PC-9 (cell line): Measurements from ENCODE around the gene RNF11. TPM values are rescaled to one million over a fixed set of nuclear protein-coding genes. Genes with fewer than 3 reads are reported as not detected.

Experiments used
- BruUV-seq: library from RNA; stranded (reverse); fragments of 400-500 nt; replicated peaks from 2 replicates; lab custom pipeline; 2021; lab: Mats Ljungman, UMichigan
- CTCF ChIA-PET: fragments of 300-600 bp; sonication (Branson Sonifier 250); formaldehyde crosslinking; loops from one replicate; lab custom pipeline; 2022; ENCODE audit warnings: antibody characterized with exemption; lab: Charles Lee
- POLR2A ChIA-PET: fragments of 300-600 bp; sonication (Branson Sonifier 250); formaldehyde crosslinking; loops from one replicate; lab custom pipeline; 2022; ENCODE audit warnings: antibody characterized with exemption; ENCODE audit not compliant: unreplicated experiment; lab: Charles Lee
- DNase-seq, 2 experiments: peaks; one replicate each; pipeline versions ENCODE4 v3.0.0 to v3.0.0-alpha.2; 2015 to 2022; ENCODE audit warnings: mixed read lengths in 1 of 2
- H2AFZ ChIP-seq: fragments of 200-600 bp; sonication (generic); 2 replicates; pipeline ENCODE4 v1.8.1; 2017; ENCODE audit warnings: antibody characterized with exemption
- H3F3A ChIP-seq: fragments of 200-600 bp; sonication (generic); 2 replicates; pipeline ENCODE4 v1.8.1; 2017; ENCODE audit warnings: antibody characterized with exemption, mild to moderate bottlenecking, low read depth; ENCODE audit not compliant: insufficient read depth
- H3K27ac ChIP-seq: fragments of 200-600 bp; sonication (generic); 2 replicates; pipeline ENCODE4 v1.6.1; 2016; ENCODE audit warnings: mixed run types
- H3K27me3 ChIP-seq: fragments of 200-600 bp; sonication (generic); 2 replicates; pipeline ENCODE4 v1.6.1; 2016; ENCODE audit warnings: low read depth, mixed run types; ENCODE audit not compliant: insufficient read depth
- H3K36me3 ChIP-seq: fragments of 200-600 bp; sonication (generic); 2 replicates; pipeline ENCODE4 v1.6.1; 2016; ENCODE audit warnings: low read depth, mixed run types
- H3K4me1 ChIP-seq: fragments of 200-600 bp; sonication (generic); replicated peaks from 2 replicates; pipeline ENCODE4 v1.6.1; 2016; ENCODE audit warnings: mixed run types; ENCODE audit not compliant: insufficient read depth
- H3K4me2 ChIP-seq: fragments of 200-600 bp; sonication (generic); 2 replicates; pipeline ENCODE4 v1.6.1; 2017; ENCODE audit warnings: mixed run types
- H3K4me3 ChIP-seq: fragments of 200-600 bp; sonication (generic); 2 replicates; pipeline ENCODE4 v1.6.1; 2016; ENCODE audit warnings: mixed run types
- H3K79me2 ChIP-seq: fragments of 200-600 bp; sonication (generic); 2 replicates; pipeline ENCODE4 v1.6.1; 2017; ENCODE audit warnings: low read depth, mixed run types
- H3K9me2 ChIP-seq: fragments of 200-600 bp; sonication (generic); 2 replicates; pipeline ENCODE4 v1.8.1; 2017; ENCODE audit warnings: mild to moderate bottlenecking; ENCODE audit not compliant: insufficient read depth
- H3K9me3 ChIP-seq: fragments of 200-600 bp; sonication (generic); 2 replicates; pipeline ENCODE4 v1.8.1; 2016; ENCODE audit warnings: low read depth; ENCODE audit not compliant: insufficient read depth
- H4K20me1 ChIP-seq: fragments of 200-600 bp; sonication (generic); 2 replicates; pipeline ENCODE4 v1.8.1; 2017; ENCODE audit not compliant: insufficient read depth
- EZH2 ChIP-seq: fragments of 200-600 bp; sonication (generic); IDR thresholded peaks from 2 replicates; pipeline ENCODE4 v1.8.0; 2017; ENCODE audit warnings: antibody characterized with exemption, low read depth
- intact Hi-C: fragments of 100-400 bp; cut with micrococcal nuclease; formaldehyde crosslinking; loops from one replicate; pipeline ENCODE4 v1.10.0; 2022; ENCODE audit not compliant: unreplicated experiment
- total RNA-seq: library from RNA; stranded (reverse); gene quantifications from 2 replicates; pipeline ENCODE4 v1.2.3, GENCODE V29; 2021
- TF ChIP-seq, protein P1 (sequence below): fragments of 200-600 bp; sonication (generic); conservative IDR thresholded peaks from 2 replicates; pipeline ENCODE4 v1.6.1; 2017; ENCODE audit warnings: mixed run types, antibody characterized with exemption, mild to moderate bottlenecking, moderate library complexity

RNF11 gene
- total RNA-seq, 1 experiment from 2014 or later: 73.2 TPM

DNA sequence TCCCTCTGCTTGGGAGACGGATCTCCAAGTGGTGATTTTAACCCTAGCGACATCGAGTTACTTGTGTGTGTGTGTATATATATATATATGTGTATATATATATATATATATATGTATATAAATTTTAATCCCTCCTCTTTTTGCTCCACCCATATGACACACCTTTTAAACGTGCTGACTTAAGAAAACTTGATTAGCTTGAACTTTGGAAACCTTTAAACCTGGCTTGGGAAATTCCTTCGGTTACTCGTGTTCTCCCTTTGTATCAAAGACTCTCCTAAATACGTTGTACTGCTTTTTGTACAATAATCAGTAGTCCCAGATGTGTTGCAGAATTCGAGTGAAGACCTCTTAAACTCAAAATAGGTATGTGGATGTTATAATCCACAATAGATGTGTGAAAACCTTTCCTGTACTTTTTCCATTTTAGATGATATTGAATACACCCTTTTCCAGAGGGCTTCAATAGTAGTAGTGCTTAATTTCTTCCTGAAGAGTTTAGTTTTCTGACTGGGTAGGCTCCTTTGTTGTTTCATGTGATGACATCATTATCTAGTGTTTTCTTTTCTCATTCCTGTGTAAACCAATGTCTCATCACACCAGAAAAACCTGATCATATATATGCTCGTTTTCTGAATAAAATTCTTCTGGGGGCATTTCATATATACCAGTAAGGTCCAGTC, 1.4 kb downstream of the RNF11 start:
- ChIA-PET CTCF (interaction anchor here (1.0 kb wide), 1 partner anchor 265 kb away, joined by 3 read pairs; no protein-coding TSS in a partner anchor), POLR2A (interaction anchor here (0.5 to 0.6 kb wide), 2 partner anchors 13 to 645 kb away, joined by 3 to 11 read pairs; no protein-coding TSS in a partner anchor)
- no peaks in the 10 kb centered on the region for H3K9me2 ChIP-seq
- no peaks in the 10 kb centered on the region for H3K27me3 ChIP-seq
- peaks cover 50% of the 10 kb centered on the region for H3K4me1 ChIP-seq
- peak overlapping the region; percentile 73 for H3K27ac ChIP-seq
- H3K9me3 ChIP-seq: no peaks in the 10 kb centered on the region
- H3F3A ChIP-seq: peaks cover 24% of the 10 kb centered on the region
- H3K4me2 ChIP-seq: peak overlapping the region; percentile 98
- TF ChIP-seq, protein P1, sequence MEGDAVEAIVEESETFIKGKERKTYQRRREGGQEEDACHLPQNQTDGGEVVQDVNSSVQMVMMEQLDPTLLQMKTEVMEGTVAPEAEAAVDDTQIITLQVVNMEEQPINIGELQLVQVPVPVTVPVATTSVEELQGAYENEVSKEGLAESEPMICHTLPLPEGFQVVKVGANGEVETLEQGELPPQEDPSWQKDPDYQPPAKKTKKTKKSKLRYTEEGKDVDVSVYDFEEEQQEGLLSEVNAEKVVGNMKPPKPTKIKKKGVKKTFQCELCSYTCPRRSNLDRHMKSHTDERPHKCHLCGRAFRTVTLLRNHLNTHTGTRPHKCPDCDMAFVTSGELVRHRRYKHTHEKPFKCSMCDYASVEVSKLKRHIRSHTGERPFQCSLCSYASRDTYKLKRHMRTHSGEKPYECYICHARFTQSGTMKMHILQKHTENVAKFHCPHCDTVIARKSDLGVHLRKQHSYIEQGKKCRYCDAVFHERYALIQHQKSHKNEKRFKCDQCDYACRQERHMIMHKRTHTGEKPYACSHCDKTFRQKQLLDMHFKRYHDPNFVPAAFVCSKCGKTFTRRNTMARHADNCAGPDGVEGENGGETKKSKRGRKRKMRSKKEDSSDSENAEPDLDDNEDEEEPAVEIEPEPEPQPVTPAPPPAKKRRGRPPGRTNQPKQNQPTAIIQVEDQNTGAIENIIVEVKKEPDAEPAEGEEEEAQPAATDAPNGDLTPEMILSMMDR: no peak
- TF ChIP-seq EZH2: no peak
- H3K36me3 ChIP-seq: no peaks in the 10 kb centered on the region
- peaks cover 32% of the 10 kb centered on the region for H4K20me1 ChIP-seq
- peaks cover 61% of the 10 kb centered on the region for H3K79me2 ChIP-seq
- intact Hi-C loops: loop anchor here (2.0 kb wide), 2 partner anchors 59 to 641 kb away; partner anchors contain the start of gene NRDC
- H3K4me3 ChIP-seq: peak overlapping the region; percentile 99
- peak in 1 of 2 experiments; percentile 58 for DNase-seq
- H2AFZ ChIP-seq: 0 out of 2 replicates have a peak overlapping the region, but pooled peaks have one; percentile 90
- no TSS peak for BruUV-seq

DNA sequence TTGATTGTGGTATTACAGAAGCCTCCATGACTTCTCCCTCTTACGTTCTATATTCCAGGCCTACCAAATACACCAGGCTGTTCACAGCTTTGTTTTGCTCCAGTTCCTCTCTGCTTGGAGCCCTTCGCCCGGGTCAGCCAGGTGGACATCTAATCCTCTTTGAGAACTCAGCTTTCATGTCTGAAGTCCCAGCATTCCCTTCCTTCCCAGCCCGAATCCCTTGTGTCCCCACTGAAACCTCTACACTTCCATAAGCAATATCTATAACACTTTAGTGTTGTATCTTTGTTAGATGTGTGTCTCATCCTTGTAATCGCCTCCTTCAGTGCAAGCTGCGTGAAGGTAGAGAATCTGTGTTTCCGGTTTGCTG, 1.9 kb downstream of the RNF11 start:
- POLR2A ChIA-PET: interaction anchor here (0.5 kb wide), 1 partner anchor 644 kb away, joined by 11 read pairs; no protein-coding TSS in a partner anchor
- intact Hi-C loops: no loop called here
- CTCF ChIA-PET: interaction anchor here (0.6 to 1.0 kb wide), 2 partner anchors 266 to 384 kb away, joined by 3 read pairs; no protein-coding TSS in a partner anchor

DNA sequence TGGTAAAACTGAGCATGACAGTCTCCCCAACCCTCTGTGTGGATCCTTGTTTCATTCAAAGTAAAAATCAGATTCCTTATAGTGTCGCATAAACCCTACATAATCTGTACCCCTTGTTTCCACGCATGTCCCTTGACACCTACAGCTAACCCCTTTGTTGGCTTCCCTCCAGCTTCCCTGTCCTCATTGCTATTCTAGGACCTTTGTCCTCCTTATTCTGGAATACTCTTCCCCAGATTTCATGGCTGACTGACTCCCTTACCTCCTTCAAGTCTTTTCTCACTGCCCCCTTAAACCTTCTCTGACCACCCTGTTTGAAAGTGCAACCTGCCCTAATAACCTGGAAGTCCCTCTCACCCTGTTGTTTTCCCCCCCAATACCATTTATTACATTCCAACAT, 4.0 kb downstream of the RNF11 start:
- peaks cover 16% of the 10 kb centered on the region; the same call in 1 of the 2 replicates for H3F3A ChIP-seq
- peaks cover 87% of the 10 kb centered on the region for H3K79me2 ChIP-seq
- no peak overlapping the region for H2AFZ ChIP-seq
- no peaks in the 10 kb centered on the region for H3K27me3 ChIP-seq
- peaks cover 39% of the 10 kb centered on the region for H3K4me1 ChIP-seq
- H3K4me3 ChIP-seq: no peak overlapping the region
- H3K9me2 ChIP-seq: no peaks in the 10 kb centered on the region
- H3K4me2 ChIP-seq: peak overlapping the region; percentile 98
- H3K9me3 ChIP-seq: no peaks in the 10 kb centered on the region
- no peaks in the 10 kb centered on the region for H3K36me3 ChIP-seq
- peaks cover 44% of the 10 kb centered on the region for H4K20me1 ChIP-seq
- ChIA-PET CTCF (no interaction called here), POLR2A (interaction anchor here (0.5 to 0.6 kb wide), 2 partner anchors 44 to 1500 kb away, joined by 3 to 15 read pairs; no protein-coding TSS in a partner anchor)
- no TSS peak for BruUV-seq
- TF ChIP-seq, protein P1: no peak
- TF ChIP-seq EZH2: no peak
- no peak overlapping the region for H3K27ac ChIP-seq
- intact Hi-C loops: no loop called here
- no peak for DNase-seq

More for the DNA sequence above, 1.9 kb downstream of the RNF11 start:
- Histone ChIP-seq H3K9me3 (no peaks in the 10 kb centered on the region), H3K9me2 (no peaks in the 10 kb centered on the region), H3K4me1 (peaks cover 50% of the 10 kb centered on the region), H3K79me2 (peaks cover 67% of the 10 kb centered on the region), H3K27me3 (no peaks in the 10 kb centered on the region), H3K27ac (peak overlapping the region; percentile 73), H3F3A (peaks cover 24% of the 10 kb centered on the region), H4K20me1 (peaks cover 33% of the 10 kb centered on the region), H3K4me3 (peak overlapping the region; percentile 99), H3K36me3 (no peaks in the 10 kb centered on the region), H3K4me2 (peak overlapping the region; percentile 98), H2AFZ (no peak overlapping the region)
- no peak for TF ChIP-seq EZH2
- TF ChIP-seq, protein P1: no peak
- BruUV-seq: no TSS peak
- DNase-seq: no peak
